ENCODE measurements around the gene CDC23. TPM values are rescaled to one million over a fixed set of nuclear protein-coding genes. Genes with fewer than 3 reads are reported as not detected.
A peak's percentile ranks its signal among the peaks of the same experiment; 100 is the strongest.

The CDC23 gene
- total RNA-seq, 1 experiment from 2014 or later: 41.3 TPM

- no peak within 1 kb of the TSS for H3K27ac ChIP-seq (ENCODE audit: insufficient read length, low read depth, low read length)
These were observed 74.0 kb downstream of the CDC23 start, which contains the start of gene NME5 for GRCh38 chr5:138138949-138139780. TSS of gene NME5 (minus strand) at chr5:138139428. CDS start at chr5:138138780, 648 bp downstream.

More at GRCh38 chr5:138138949-138139780, 74.0 kb downstream of the CDC23 start, which contains the start of gene NME5:
- Histone ChIP-seq H2BK120ac (ENCODE audit: low read depth, low read length, poor library complexity, severe bottlenecking) (no peak within 1 kb of the TSS), H4K8ac (replicated peaks; ENCODE audit: insufficient read length, low read depth, low read length) (no peak within 1 kb of the TSS), H3K9me3 (ENCODE audit: control insufficient read depth, low read depth, low read length) (no peaks in the 10 kb centered on the region), H3K23me2 (ENCODE audit: insufficient read length, low read depth, low read length, poor library complexity, severe bottlenecking) (peaks cover 5% of the 10 kb centered on the region), H3K4me1 (ENCODE audit: insufficient read depth, low read length) (no peaks in the 10 kb centered on the region), H3K56ac (ENCODE audit: insufficient read length, low read depth, low read length) (no peak within 1 kb of the TSS), H3T11ph (ENCODE audit: low read length) (no peak within 1 kb of the TSS), H4K5ac (ENCODE audit: insufficient read length, low read depth, low read length) (no peak within 1 kb of the TSS), H3K18ac (ENCODE audit: insufficient read length, low read depth, low read length) (no peak within 1 kb of the TSS), H3K23ac (ENCODE audit: insufficient read length, low read depth, low read length) (no peak within 1 kb of the TSS), H2BK12ac (ENCODE audit: insufficient read length, low read depth, low read length) (no peak within 1 kb of the TSS), H3K14ac (ENCODE audit: insufficient read depth, low read length) (no peak within 1 kb of the TSS), H3K79me2 (ENCODE audit: insufficient read depth, low read length) (no peaks in the 10 kb centered on the region), H3K79me1 (ENCODE audit: insufficient read depth, low read depth, low read length, poor library complexity, severe bottlenecking) (no peaks in the 10 kb centered on the region), H3K4ac (ENCODE audit: low read depth, low read length) (no peak within 1 kb of the TSS), H4K91ac (ENCODE audit: insufficient read length, low read depth, low read length) (no peak within 1 kb of the TSS), H2BK20ac (ENCODE audit: low read depth, low read length, poor library complexity, severe bottlenecking) (no peak within 1 kb of the TSS), H2AFZ (ENCODE audit: low read length) (peak within 1 kb of the TSS; percentile 58), H3K27me3 (ENCODE audit: insufficient read depth, low read length) (no peaks in the 10 kb centered on the region; the same call in 1 of the 2 replicates), H2BK5ac (ENCODE audit: insufficient read length, low read length) (no peak within 1 kb of the TSS), H3K4me2 (ENCODE audit: insufficient read depth, insufficient read length, low read length) (peak within 1 kb of the TSS; percentile 71), H2BK15ac (ENCODE audit: low read depth, low read length) (no peak within 1 kb of the TSS), H2AK5ac (ENCODE audit: insufficient read length, low read length) (no peak within 1 kb of the TSS), H4K20me1 (ENCODE audit: control insufficient read depth, insufficient read depth, insufficient read length) (no peaks in the 10 kb centered on the region), H3K9ac (ENCODE audit: extremely low read depth, insufficient read length, low read length) (no peak within 1 kb of the TSS)
- Mint-ChIP-seq H3K9me3 (0 out of 5 replicates have a peak, but pooled peaks cover 0 to 3% of the 10 kb centered on the region in 2 experiments), H3K4me1 (peaks cover 6% of the 10 kb centered on the region in 2 experiments), H3K27ac (no peak within 1 kb of the TSS), H3K4me3 (peak within 1 kb of the TSS; percentile 73 to 82), H3K27me3 (ENCODE audit: low read depth) (peaks cover 6% of the 10 kb centered on the region), H3K36me3 (ENCODE audit: insufficient read depth in 1 of 3, low read depth in 3 of 3) (no peaks in the 10 kb centered on the region)
- no CpG with 5 or more reads among the region's 31 CpGs for WGBS (ENCODE audit: extremely low coverage, insufficient read length, low lambda C conversion rate)
- DNase-seq: peak; percentile 82
- TF ChIP-seq CTCF (conservative IDR thresholded peaks at IDR 0.05): no peak

Other genes starting within 250 kb of the CDC23 start
- gene FAM13B, start 180.2 kb downstream of the CDC23 start, total RNA-seq (2021): 23.0 and 23.1 TPM in 2 replicates
- 0.26 and 0.33 TPM in 2 replicates for gene WNT8A, start 129.3 kb downstream of the CDC23 start, total RNA-seq (2021)
- 0.66 and 0.96 TPM in 2 replicates for gene NME5, start 73.9 kb downstream of the CDC23 start, total RNA-seq (2021)
- gene BRD8, start 34.7 kb downstream of the CDC23 start, total RNA-seq (2021): 67.9 and 69.1 TPM in 2 replicates
- gene KIF20A, start 34.2 kb downstream of the CDC23 start, total RNA-seq (2021): 65.2 and 67.1 TPM in 2 replicates
- 1.6 and 1.8 TPM in 2 replicates for gene GFRA3, start 61.3 kb upstream of the CDC23 start, total RNA-seq (2021)
- 19.9 and 22.8 TPM in 2 replicates for gene CDC25C, start 118.5 kb upstream of the CDC23 start, total RNA-seq (2021)
- 59.6 and 61.9 TPM in 2 replicates for gene FAM53C, start 124.9 kb upstream of the CDC23 start, total RNA-seq (2021)
- gene KDM3B, start 139.4 kb upstream of the CDC23 start, total RNA-seq (2021): 77.8 and 89.2 TPM in 2 replicates
- 44.3 and 49.0 TPM in 2 replicates for gene REEP2, start 225.7 kb upstream of the CDC23 start, total RNA-seq (2021)

All from H9 (cell line).